Trophoblast cell (in vitro differentiated cells and primary cell): ENCODE measurements around the gene HMGN1.
A peak's percentile ranks its signal among the peaks of the same experiment; 100 is the strongest.

Source experiments
- DNase-seq, 2 donors: peaks; one replicate each; pipeline ENCODE4 v3.0.0-alpha.2; 2016
- H2AFZ ChIP-seq: 2 replicates; pipeline ENCODE4 v1.6.1; 2013; ENCODE audit warnings: low read length, moderate library complexity, mild to moderate bottlenecking; ENCODE audit not compliant: insufficient read depth, poor library complexity
- H2AK5ac ChIP-seq: 2 replicates; pipeline ENCODE4 v1.6.1; 2013; ENCODE audit warnings: mild to moderate bottlenecking, low read length
- H2BK120ac ChIP-seq: 2 replicates; pipeline ENCODE4 v1.6.1; 2013; ENCODE audit warnings: low read length, mild to moderate bottlenecking, moderate library complexity; ENCODE audit not compliant: insufficient read depth, poor library complexity
- H2BK12ac ChIP-seq: 2 replicates; pipeline ENCODE4 v1.6.1; 2013; ENCODE audit warnings: mild to moderate bottlenecking, low read length, moderate library complexity
- H2BK5ac ChIP-seq: 2 replicates; pipeline ENCODE4 v1.6.1; 2013; ENCODE audit warnings: low read length, low read depth, moderate library complexity, mild to moderate bottlenecking; ENCODE audit not compliant: poor library complexity
- H3K14ac ChIP-seq: 2 replicates; pipeline ENCODE4 v1.6.1; 2013; ENCODE audit warnings: mild to moderate bottlenecking, low read length
- H3K18ac ChIP-seq: 2 replicates; pipeline ENCODE4 v1.6.1; 2013; ENCODE audit warnings: mild to moderate bottlenecking, low read length
- H3K23ac ChIP-seq: 2 replicates; pipeline ENCODE4 v1.6.1; 2013; ENCODE audit warnings: low read length
- H3K27ac ChIP-seq: 2 replicates; pipeline ENCODE4 v1.5.1; 2013; ENCODE audit warnings: low read depth, mild to moderate bottlenecking, inconsistent platforms, low read length, moderate library complexity
- H3K27me3 ChIP-seq: 2 replicates; pipeline ENCODE4 v1.6.1; 2013; ENCODE audit warnings: inconsistent platforms, mild to moderate bottlenecking, low read length, moderate library complexity; ENCODE audit not compliant: insufficient read depth
- H3K36me3 ChIP-seq, 2 experiments: 1 replicate in 1 of 2; 2 replicates in 1 of 2; pipeline ENCODE4 v1.6.1; 2013; ENCODE audit warnings: low read length in 2 of 2, mild to moderate bottlenecking in 2 of 2, moderate library complexity in 1 of 2; ENCODE audit not compliant: insufficient read depth in 2 of 2, control insufficient read depth in 1 of 2
- H3K4ac ChIP-seq: 2 replicates; pipeline ENCODE4 v1.6.1; 2013; ENCODE audit warnings: low read depth, mild to moderate bottlenecking, low read length, moderate library complexity
- H3K4me1 ChIP-seq, 2 experiments: 1 replicate in 1 of 2; 2 replicates in 1 of 2; pipeline ENCODE4 v1.6.1; 2013; ENCODE audit warnings: low read length in 2 of 2, mild to moderate bottlenecking in 2 of 2, moderate library complexity in 1 of 2; ENCODE audit not compliant: insufficient read depth in 2 of 2, control insufficient read depth in 1 of 2
- H3K4me2 ChIP-seq: 2 replicates; pipeline ENCODE4 v1.6.1; 2013; ENCODE audit warnings: inconsistent platforms, mild to moderate bottlenecking, low read length, moderate library complexity
- H3K4me3 ChIP-seq: 2 replicates; pipeline ENCODE4 v1.5.1; 2013; ENCODE audit warnings: mild to moderate bottlenecking, low read depth, low read length, inconsistent platforms
- H3K79me1 ChIP-seq: one replicate; pipeline ENCODE4 v1.6.1; 2013; ENCODE audit warnings: low read length
- H3K79me2 ChIP-seq: 2 replicates; pipeline ENCODE4 v1.6.1; 2013; ENCODE audit warnings: low read length, mild to moderate bottlenecking; ENCODE audit not compliant: control insufficient read depth, insufficient read depth, poor library complexity
- H3K9ac ChIP-seq: 2 replicates; pipeline ENCODE4 v1.6.1; 2013; ENCODE audit warnings: mild to moderate bottlenecking, low read length
- H3K9me3 ChIP-seq: 2 replicates; pipeline ENCODE4 v1.6.1; 2013; ENCODE audit warnings: low read depth, mild to moderate bottlenecking, control low read depth, inconsistent platforms, low read length; ENCODE audit not compliant: insufficient read depth
- H4K12ac ChIP-seq: 2 replicates; pipeline ENCODE4 v1.6.1; 2013; ENCODE audit warnings: low read depth, mild to moderate bottlenecking, low read length, moderate library complexity
- H4K8ac ChIP-seq: 2 replicates; pipeline ENCODE4 v1.6.1; 2013; ENCODE audit warnings: low read depth, mild to moderate bottlenecking, low read length, moderate library complexity
- H4K91ac ChIP-seq: one replicate; pipeline ENCODE4 v1.6.1; 2013; ENCODE audit warnings: low read depth, mild to moderate bottlenecking, low read length, moderate library complexity
- WGBS: extraction: QIAGEN DNeasy Blood & Tissue Kit; methylation state at CpG from one replicate; pipeline ENCODE4 v1.1.7; 2013; ENCODE audit warnings: missing lambda C conversion rate; ENCODE audit not compliant: insufficient read length, insufficient coverage; ENCODE audit errors: extremely low coverage; 5-methylcytosine and 5-hydroxymethylcytosine counted together

The HMGN1 gene

GRCh38 chr21:39348040-39348354, 891 bp downstream of the HMGN1 start:
- no CpG with 5 or more reads among the region's 11 CpGs for WGBS
- H3K18ac ChIP-seq, result peak overlapping the region; percentile 100

GRCh38 chr21:39347537-39347936, 1.4 kb downstream of the HMGN1 start:
- Histone ChIP-seq H3K9ac (peak overlapping the region; percentile 74), H3K18ac (no peak overlapping the region), H3K27ac (no peak overlapping the region), H4K91ac (no peak overlapping the region), H3K27me3 (no peaks in the 10 kb centered on the region), H2BK12ac (no peak overlapping the region), H4K8ac (no peak overlapping the region), H2AFZ (no peak overlapping the region), H3K79me2 (peaks cover 17% of the 10 kb centered on the region), H3K9me3 (no peaks in the 10 kb centered on the region), H3K23ac (no peak overlapping the region), H2BK5ac (no peak overlapping the region), H3K14ac (no peak overlapping the region), H3K4me3 (peak overlapping the region; percentile 52), H2BK120ac (no peak overlapping the region), H3K4me1 (peaks cover 2 to 9% of the 10 kb centered on the region in 2 experiments), H4K12ac (no peak overlapping the region), H2AK5ac (no peak overlapping the region), H3K4ac (peak overlapping the region; percentile 65), H3K36me3 (peaks cover 4 to 14% of the 10 kb centered on the region in 2 experiments), H3K4me2 (peak overlapping the region; percentile 90), H3K79me1 (peaks cover 15% of the 10 kb centered on the region)
- DNase-seq, result no peak
- no CpG with 5 or more reads among the region's 10 CpGs for WGBS

More at GRCh38 chr21:39348040-39348354, 891 bp downstream of the HMGN1 start:
- Histone ChIP-seq H3K9me3 (no peaks in the 10 kb centered on the region), H3K36me3 (peaks cover 4 to 14% of the 10 kb centered on the region in 2 experiments), H3K4ac (peak overlapping the region; percentile 84), H3K27me3 (no peaks in the 10 kb centered on the region), H3K14ac (peak overlapping the region; percentile 100), H3K4me3 (peak overlapping the region; percentile 88), H2BK120ac (peak overlapping the region; percentile 98), H3K9ac (peak overlapping the region; percentile 96), H2AK5ac (peak overlapping the region; percentile 76), H3K23ac (no peak overlapping the region), H4K8ac (peak overlapping the region; percentile 98), H3K4me1 (peaks cover 2 to 9% of the 10 kb centered on the region in 2 experiments), H3K79me1 (peaks cover 15% of the 10 kb centered on the region), H2BK5ac (peak overlapping the region; percentile 100), H4K91ac (peak overlapping the region; percentile 100), H2BK12ac (no peak overlapping the region), H2AFZ (peak overlapping the region; percentile 99), H3K79me2 (peaks cover 17% of the 10 kb centered on the region), H4K12ac (peak overlapping the region; percentile 99), H3K27ac (peak overlapping the region; percentile 98), H3K4me2 (peak overlapping the region; percentile 90)
- DNase-seq, result peak in 1 of 2 donors; percentile 56

- H3K79me2 ChIP-seq, result peaks cover 17% of the 10 kb centered on the region
- DNase-seq, result no peak
- H3K27me3 ChIP-seq, result no peaks in the 10 kb centered on the region
- H3K14ac ChIP-seq, result no peak overlapping the region
- H3K4me1 ChIP-seq, result peaks cover 2 to 9% of the 10 kb centered on the region in 2 experiments
- H2AFZ ChIP-seq, result no peak overlapping the region
- H3K23ac ChIP-seq, result no peak overlapping the region
- H2BK12ac ChIP-seq, result no peak overlapping the region
- H2BK5ac ChIP-seq, result no peak overlapping the region
- H2BK120ac ChIP-seq, result no peak overlapping the region
- no peaks in the 10 kb centered on the region for H3K9me3 ChIP-seq
- H2AK5ac ChIP-seq, result no peak overlapping the region
- WGBS, result no CpG with 5 or more reads among the region's 7 CpGs
- H3K18ac ChIP-seq, result no peak overlapping the region
- H3K9ac ChIP-seq, result no peak overlapping the region
- peaks cover 15% of the 10 kb centered on the region for H3K79me1 ChIP-seq
- H4K12ac ChIP-seq, result no peak overlapping the region
- H4K8ac ChIP-seq, result no peak overlapping the region
- peak overlapping the region; percentile 46 for H3K4me2 ChIP-seq
- no peak overlapping the region for H4K91ac ChIP-seq
- no peak overlapping the region for H3K27ac ChIP-seq
- H3K4ac ChIP-seq, result peak overlapping the region; percentile 98
- H3K36me3 ChIP-seq, result peaks cover 7 to 18% of the 10 kb centered on the region in 2 experiments
- no peak overlapping the region for H3K4me3 ChIP-seq
Observed at GRCh38 chr21:39346671-39347331, 2.1 kb downstream of the HMGN1 start.

GRCh38 chr21:39346206-39346605, 2.7 kb downstream of the HMGN1 start:
- no peak overlapping the region for H3K18ac ChIP-seq
- H3K14ac ChIP-seq, result no peak overlapping the region
- H4K8ac ChIP-seq, result no peak overlapping the region
- peaks cover 17% of the 10 kb centered on the region for H3K79me2 ChIP-seq
- peaks cover 9 to 23% of the 10 kb centered on the region in 2 experiments for H3K36me3 ChIP-seq
- no CpG with 5 or more reads among the region's 3 CpGs for WGBS
- no peak overlapping the region for H2BK5ac ChIP-seq
- no peak overlapping the region for H3K23ac ChIP-seq
- H3K9me3 ChIP-seq, result no peaks in the 10 kb centered on the region
- H3K4me3 ChIP-seq, result no peak overlapping the region
- no peaks in the 10 kb centered on the region for H3K27me3 ChIP-seq
- no peak overlapping the region for H3K27ac ChIP-seq
- no peak overlapping the region for H4K91ac ChIP-seq
- H2AK5ac ChIP-seq, result no peak overlapping the region
- no peak overlapping the region for H2BK12ac ChIP-seq
- peak overlapping the region; percentile 44 for H3K4me2 ChIP-seq
- DNase-seq, result no peak
- no peak overlapping the region for H4K12ac ChIP-seq
- H3K79me1 ChIP-seq, result peaks cover 15% of the 10 kb centered on the region
- no peak overlapping the region for H3K9ac ChIP-seq
- no peak overlapping the region for H2BK120ac ChIP-seq
- H3K4ac ChIP-seq, result no peak overlapping the region
- H3K4me1 ChIP-seq, result peaks cover 2 to 9% of the 10 kb centered on the region in 2 experiments
- no peak overlapping the region for H2AFZ ChIP-seq
